Peyer's patch (tissue), 4 donors: ENCODE results near the gene BCKDHB. TPM values are rescaled to one million over a fixed set of nuclear protein-coding genes. Genes with fewer than 3 reads are reported as not detected.
"Not testable (repeated sequence)": the region's sequence is repeated elsewhere in the genome, so short reads cannot be mapped to it uniquely, and the experiment has no call there.

Source experiments
- DNase-seq, 3 donors: peaks; one replicate each; pipeline ENCODE4 v3.0.0-alpha.2; 2017 to 2019
- H3K27ac ChIP-seq, 4 donors: fragments of 200-600 bp; sonication (generic); one replicate each; pipeline ENCODE4 v1.5.1; 2016 to 2019
- H3K27me3 ChIP-seq, 2 donors: fragments of 200-600 bp; sonication (generic); one replicate each; pipeline ENCODE4 v1.5.1; 2019
- H3K36me3 ChIP-seq, 3 donors: fragments of 200-600 bp; sonication (generic); one replicate each; pipeline ENCODE4 v1.5.1; 2016 to 2019
- H3K4me1 ChIP-seq, 4 donors: fragments of 200-600 bp; sonication (generic); one replicate each; pipeline ENCODE4 v1.5.1; 2016 to 2019
- H3K4me3 ChIP-seq, 4 donors: fragments of 200-600 bp; sonication (generic); 1 replicate in 3 of 4; 2 replicates in 1 of 4; pipeline ENCODE4 v1.5.1; 2016 to 2019; ENCODE audit warnings: mild to moderate bottlenecking in 1 of 4
- H3K9me3 ChIP-seq, 4 donors: fragments of 200-600 bp; sonication (generic); one replicate each; pipeline ENCODE4 v1.5.1; 2016 to 2019; ENCODE audit warnings: mild to moderate bottlenecking in 1 of 4
- CTCF ChIP-seq, 6 experiments: fragments of 450-650 bp in 4 of 6; fragments of 200-600 bp in 2 of 6; sonication (generic) in 1 of 6; IDR thresholded peaks; one replicate each; pipeline ENCODE4 v1.5.1; 2017 to 2019; ENCODE audit warnings: antibody characterized with exemption in 6 of 6, mild to moderate bottlenecking in 3 of 6, moderate library complexity in 1 of 6
- POLR2A ChIP-seq, 2 donors: fragments of 450-650 bp; IDR thresholded peaks; one replicate each; pipeline ENCODE4 v1.5.1; 2017; ENCODE audit warnings: antibody characterized with exemption in 2 of 2, mild to moderate bottlenecking in 2 of 2, moderate library complexity in 2 of 2
- total RNA-seq, 4 donors: library from RNA; depleted of rRNA; stranded (reverse); fragments of >200 nt; gene quantifications; one replicate each; pipeline ENCODE4 v1.1.0, GENCODE V29; 2016

BCKDHB gene
- total RNA-seq, 4 donors from 2014 or later = 13.3 to 31.8 (median 20.1) TPM

GRCh38 chr6:80233958-80234357 lies 127.5 kb downstream of the BCKDHB start:
- no peaks in the 10 kb centered on the region for H3K36me3 ChIP-seq
- TF ChIP-seq POLR2A (IDR thresholded peaks at IDR 0.05) (no peak), CTCF (IDR thresholded peaks at IDR 0.05) (no peak)
- H3K27me3 ChIP-seq = no peaks in the 10 kb centered on the region
- no peaks in the 10 kb centered on the region for H3K4me1 ChIP-seq
- H3K27ac ChIP-seq = no peak overlapping the region
- no peak for DNase-seq
- no peaks in the 10 kb centered on the region for H3K9me3 ChIP-seq
- H3K4me3 ChIP-seq = no peak overlapping the region

- Histone ChIP-seq H3K9me3 (no peaks in the 10 kb centered on the region), H3K27me3 (no peaks in the 10 kb centered on the region), H3K27ac (no peak overlapping the region), H3K4me1 (no peaks in the 10 kb centered on the region), H3K4me3 (no peak overlapping the region), H3K36me3 (no peaks in the 10 kb centered on the region)
- no peak for DNase-seq
- TF ChIP-seq CTCF (IDR thresholded peaks at IDR 0.05) (no peak), POLR2A (IDR thresholded peaks at IDR 0.05) (no peak)
Observed at GRCh38 chr6:80234401-80234800, 127.9 kb downstream of the BCKDHB start.

GRCh38 chr6:80234908-80235307 lies 128.4 kb downstream of the BCKDHB start:
- H3K36me3 ChIP-seq = no peaks in the 10 kb centered on the region
- H3K9me3 ChIP-seq = no peaks in the 10 kb centered on the region
- H3K27ac ChIP-seq = no peak overlapping the region
- H3K4me1 ChIP-seq = no peaks in the 10 kb centered on the region
- no peak for DNase-seq
- no peak overlapping the region for H3K4me3 ChIP-seq
- TF ChIP-seq POLR2A (IDR thresholded peaks at IDR 0.05) (no peak), CTCF (IDR thresholded peaks at IDR 0.05) (no peak)
- no peaks in the 10 kb centered on the region for H3K27me3 ChIP-seq

- Histone ChIP-seq H3K27ac (no peak overlapping the region), H3K36me3 (no peaks in the 10 kb centered on the region), H3K4me1 (no peaks in the 10 kb centered on the region), H3K27me3 (no peaks in the 10 kb centered on the region), H3K4me3 (no peak overlapping the region), H3K9me3 (no peaks in the 10 kb centered on the region)
- TF ChIP-seq CTCF (IDR thresholded peaks at IDR 0.05) = no peak
- TF ChIP-seq POLR2A (IDR thresholded peaks at IDR 0.05) = no peak
- DNase-seq = no peak
Observed at GRCh38 chr6:80235647-80236046, 129.2 kb downstream of the BCKDHB start.

GRCh38 chr6:80238754-80239153 lies 132.3 kb downstream of the BCKDHB start:
- not testable (repeated sequence) for DNase-seq, H3K4me1 ChIP-seq, H3K4me3 ChIP-seq, H3K27me3 ChIP-seq, H3K36me3 ChIP-seq, H3K9me3 ChIP-seq, H3K27ac ChIP-seq

- Histone ChIP-seq H3K9me3 (no peaks in the 10 kb centered on the region), H3K27me3 (no peaks in the 10 kb centered on the region), H3K4me1 (no peaks in the 10 kb centered on the region), H3K27ac (no peak overlapping the region), H3K36me3 (no peaks in the 10 kb centered on the region), H3K4me3 (no peak overlapping the region)
- TF ChIP-seq CTCF (IDR thresholded peaks at IDR 0.05) = no peak
- TF ChIP-seq POLR2A (IDR thresholded peaks at IDR 0.05) = no peak
- no peak for DNase-seq
Observed at GRCh38 chr6:80245043-80245442, 138.6 kb downstream of the BCKDHB start.
